ENCODE data around the gene UBIAD1. TPM values are rescaled to one million over a fixed set of nuclear protein-coding genes. Genes with fewer than 3 reads are reported as not detected.

UBIAD1 gene
- total and polyA plus RNA-seq, 9 of the 15 experiments (the other 6 are each of a cell fraction or from before 2014, with no cell fraction given) = 6.2 to 34.3 (median 22.3) TPM

- ChIA-PET CTCF (ENCODE audit: low intra/inter-chr PET ratio) (interaction anchor here (1.8 kb wide), 1 partner anchor 304 kb away, joined by 6 read pairs; no protein-coding TSS in a partner anchor), POLR2A (interaction anchor here (0.6 kb wide), 1 partner anchor 243 kb away, joined by 3 read pairs; no protein-coding TSS in a partner anchor)
- peak; percentile 93 for ATAC-seq
- Histone ChIP-seq H3K27ac (ENCODE audit: extremely low read depth, low read depth, low read length) (no peak overlapping the region), H3K9ac (ENCODE audit: insufficient read depth in 1 of 2, low read depth in 2 of 2, low read length in 2 of 2) (no peak overlapping the region), H3K9me1 (ENCODE audit: control insufficient read depth, insufficient read depth, low read length) (no peaks in the 10 kb centered on the region), H2AFZ (ENCODE audit: low read depth, low read length) (no peak overlapping the region), H4K20me1 (replicated peaks; ENCODE audit: control insufficient read depth, insufficient read depth, low read length) (peaks cover 3% of the 10 kb centered on the region), H3K4me2 (ENCODE audit: insufficient read depth, low read length) (no peak overlapping the region), H3K36me3 (ENCODE audit: control insufficient read depth, insufficient read depth, low read length) (no peaks in the 10 kb centered on the region), H3K4me1 (replicated peaks in 1 of 2; ENCODE audit: control insufficient read depth in 2 of 2, insufficient read depth in 2 of 2, low read length in 2 of 2) (peaks cover 0 to 3% of the 10 kb centered on the region in 2 experiments; a peak in 1 of 5 replicates), H3K79me2 (ENCODE audit: control insufficient read depth, insufficient read depth, low read length) (no peaks in the 10 kb centered on the region), H3K4me3 (no peak overlapping the region), H3K27me3 (ENCODE audit: control insufficient read depth in 2 of 2, insufficient read depth in 2 of 2, low read length in 2 of 2) (peaks cover 42 to 82% of the 10 kb centered on the region in 2 experiments), H3K9me3 (replicated peaks; ENCODE audit: control insufficient read depth, insufficient read depth, low read depth, low read length) (no peaks in the 10 kb centered on the region)
- in situ Hi-C loops (cut with MboI) (no loop called here), intact Hi-C loops (cut with micrococcal nuclease) (loop anchor here (1.0 to 10.0 kb wide), 3 partner anchors 27 to 305 kb away; no protein-coding TSS in a partner anchor)
- peak; percentile 82 for FAIRE-seq
- 11% methylated on average over 11 of the region's 12 CpGs for WGBS (ENCODE audit: insufficient coverage, low coverage, missing lambda C conversion rate)
- BruUV-seq (replicated peaks) = no TSS peak
- DNase-seq (ENCODE audit: extremely low read depth in 1 of 4, low spot score in 3 of 4) = peak; percentile 78 to 93 (median 88)
- TF ChIP-seq, protein P1, sequence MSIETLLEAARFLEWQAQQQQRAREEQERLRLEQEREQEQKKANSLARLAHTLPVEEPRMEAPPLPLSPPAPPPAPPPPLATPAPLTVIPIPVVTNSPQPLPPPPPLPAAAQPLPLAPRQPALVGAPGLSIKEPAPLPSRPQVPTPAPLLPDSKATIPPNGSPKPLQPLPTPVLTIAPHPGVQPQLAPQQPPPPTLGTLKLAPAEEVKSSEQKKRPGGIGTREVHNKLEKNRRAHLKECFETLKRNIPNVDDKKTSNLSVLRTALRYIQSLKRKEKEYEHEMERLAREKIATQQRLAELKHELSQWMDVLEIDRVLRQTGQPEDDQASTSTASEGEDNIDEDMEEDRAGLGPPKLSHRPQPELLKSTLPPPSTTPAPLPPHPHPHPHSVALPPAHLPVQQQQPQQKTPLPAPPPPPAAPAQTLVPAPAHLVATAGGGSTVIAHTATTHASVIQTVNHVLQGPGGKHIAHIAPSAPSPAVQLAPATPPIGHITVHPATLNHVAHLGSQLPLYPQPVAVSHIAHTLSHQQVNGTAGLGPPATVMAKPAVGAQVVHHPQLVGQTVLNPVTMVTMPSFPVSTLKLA (conservative IDR thresholded peaks at IDR 0.05) = no peak
- TF ChIP-seq, protein P2, sequence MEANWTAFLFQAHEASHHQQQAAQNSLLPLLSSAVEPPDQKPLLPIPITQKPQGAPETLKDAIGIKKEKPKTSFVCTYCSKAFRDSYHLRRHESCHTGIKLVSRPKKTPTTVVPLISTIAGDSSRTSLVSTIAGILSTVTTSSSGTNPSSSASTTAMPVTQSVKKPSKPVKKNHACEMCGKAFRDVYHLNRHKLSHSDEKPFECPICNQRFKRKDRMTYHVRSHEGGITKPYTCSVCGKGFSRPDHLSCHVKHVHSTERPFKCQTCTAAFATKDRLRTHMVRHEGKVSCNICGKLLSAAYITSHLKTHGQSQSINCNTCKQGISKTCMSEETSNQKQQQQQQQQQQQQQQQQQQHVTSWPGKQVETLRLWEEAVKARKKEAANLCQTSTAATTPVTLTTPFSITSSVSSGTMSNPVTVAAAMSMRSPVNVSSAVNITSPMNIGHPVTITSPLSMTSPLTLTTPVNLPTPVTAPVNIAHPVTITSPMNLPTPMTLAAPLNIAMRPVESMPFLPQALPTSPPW (CRISPR knock-in tag; IDR thresholded peaks at IDR 0.05) = peak; percentile 39
- no peak for TF ChIP-seq MAX (CRISPR knock-in tag; IDR thresholded peaks at IDR 0.05)
- no peak for TF ChIP-seq CREB1 (IDR thresholded peaks at IDR 0.05)
- no peak for TF ChIP-seq CREB1 (CRISPR knock-in tag; IDR thresholded peaks at IDR 0.05)
- no peak for TF ChIP-seq KAT7 (CRISPR knock-in tag; IDR thresholded peaks at IDR 0.05; ENCODE audit: borderline replicate concordance)
- TF ChIP-seq KLF16 (IDR thresholded peaks at IDR 0.05) = 0 out of 2 replicates have a peak, but pooled peaks have one; percentile 24
- TF ChIP-seq, protein P3, sequence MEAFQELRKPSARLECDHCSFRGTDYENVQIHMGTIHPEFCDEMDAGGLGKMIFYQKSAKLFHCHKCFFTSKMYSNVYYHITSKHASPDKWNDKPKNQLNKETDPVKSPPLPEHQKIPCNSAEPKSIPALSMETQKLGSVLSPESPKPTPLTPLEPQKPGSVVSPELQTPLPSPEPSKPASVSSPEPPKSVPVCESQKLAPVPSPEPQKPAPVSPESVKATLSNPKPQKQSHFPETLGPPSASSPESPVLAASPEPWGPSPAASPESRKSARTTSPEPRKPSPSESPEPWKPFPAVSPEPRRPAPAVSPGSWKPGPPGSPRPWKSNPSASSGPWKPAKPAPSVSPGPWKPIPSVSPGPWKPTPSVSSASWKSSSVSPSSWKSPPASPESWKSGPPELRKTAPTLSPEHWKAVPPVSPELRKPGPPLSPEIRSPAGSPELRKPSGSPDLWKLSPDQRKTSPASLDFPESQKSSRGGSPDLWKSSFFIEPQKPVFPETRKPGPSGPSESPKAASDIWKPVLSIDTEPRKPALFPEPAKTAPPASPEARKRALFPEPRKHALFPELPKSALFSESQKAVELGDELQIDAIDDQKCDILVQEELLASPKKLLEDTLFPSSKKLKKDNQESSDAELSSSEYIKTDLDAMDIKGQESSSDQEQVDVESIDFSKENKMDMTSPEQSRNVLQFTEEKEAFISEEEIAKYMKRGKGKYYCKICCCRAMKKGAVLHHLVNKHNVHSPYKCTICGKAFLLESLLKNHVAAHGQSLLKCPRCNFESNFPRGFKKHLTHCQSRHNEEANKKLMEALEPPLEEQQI (IDR thresholded peaks at IDR 0.05) = no peak
- TF ChIP-seq ARID2 (IDR thresholded peaks at IDR 0.05) = no peak
- TF ChIP-seq SRSF1 (IDR thresholded peaks at IDR 0.05; ENCODE audit: low read depth, low read length) = no peak
- TF ChIP-seq SMC3 (conservative IDR thresholded peaks at IDR 0.05; ENCODE audit: insufficient read depth, low read depth, low read length) = peak; percentile 83
- no peak for TF ChIP-seq ZNF696 (CRISPR knock-in tag; conservative IDR thresholded peaks at IDR 0.05)
- TF ChIP-seq CXXC5 (CRISPR knock-in tag; IDR thresholded peaks at IDR 0.05) = 0 out of 2 replicates have a peak, but pooled peaks have one; percentile 17
- TF ChIP-seq POU5F1 (IDR thresholded peaks at IDR 0.05; ENCODE audit: borderline replicate concordance, low read depth, low read length, partially characterized antibody) = no peak
- no peak for TF ChIP-seq ATF1 (CRISPR knock-in tag; IDR thresholded peaks at IDR 0.05)
- TF ChIP-seq ATF1 (tag; IDR thresholded peaks at IDR 0.05) = no peak
- no peak for TF ChIP-seq NR2C1 (IDR thresholded peaks at IDR 0.05)
- no peak for TF ChIP-seq NR2C1 (tag; IDR thresholded peaks at IDR 0.05)
- 0 out of 2 replicates have a peak, but pooled peaks have one; percentile 59 for TF ChIP-seq XRCC5 (IDR thresholded peaks at IDR 0.05; ENCODE audit: low read depth, low read length)
Measured at GRCh38 chr1:11337580-11338073, 64.6 kb downstream of the UBIAD1 start.
